Measurements from ENCODE around the gene RTBDN.

The RTBDN gene

GRCh38 chr19:12792051-12792852 is 42.1 kb downstream of the RTBDN start:
- peak; percentile 67 to 76 for DNase-seq

GRCh38 chr19:12791345-12792050 is 42.9 kb downstream of the RTBDN start, which contains the start of gene JUNB:
TSS of gene JUNB (plus strand) at chr19:12791486. CDS start at chr19:12791772, 286 bp downstream.
- DNase-seq: peak; percentile 99

- peak; percentile 3 to 30 for DNase-seq
These were observed 43.6 kb downstream of the RTBDN start for GRCh38 chr19:12790628-12791344.

GRCh38 chr19:12789904-12790619 is 44.3 kb downstream of the RTBDN start:
- DNase-seq: peak; percentile 99

GRCh38 chr19:12789098-12789903 is 45.1 kb downstream of the RTBDN start:
- peak in 1 of 2 donors; percentile 26 for DNase-seq

GRCh38 chr19:12788682-12789097 is 45.7 kb downstream of the RTBDN start:
- peak; percentile 77 to 91 for DNase-seq

GRCh38 chr19:12788042-12788681 is 46.2 kb downstream of the RTBDN start:
- no peak for DNase-seq

GRCh38 chr19:12787458-12787857 is 46.9 kb downstream of the RTBDN start:
- peak in 1 of 2 donors; percentile 22 for DNase-seq

GRCh38 chr19:12786952-12787351 is 47.4 kb downstream of the RTBDN start:
- peak; percentile 36 to 70 for DNase-seq

GRCh38 chr19:12786141-12786870 is 48.1 kb downstream of the RTBDN start:
- DNase-seq: peak; percentile 97 to 99

GRCh38 chr19:12785431-12786031 is 48.8 kb downstream of the RTBDN start:
- DNase-seq: peak; percentile 85 to 87

- DNase-seq: peak; percentile 18 to 19
These were observed 49.4 kb downstream of the RTBDN start for GRCh38 chr19:12784871-12785430.

- DNase-seq: peak in 1 of 2 donors; percentile 17
These were observed 49.9 kb downstream of the RTBDN start for GRCh38 chr19:12784394-12784870.

- peak; percentile 35 to 57 for DNase-seq
These were observed 50.5 kb downstream of the RTBDN start for GRCh38 chr19:12783849-12784393.

- DNase-seq: no peak
These were observed 51.0 kb downstream of the RTBDN start for GRCh38 chr19:12783291-12783848.

GRCh38 chr19:12782424-12783290 is 51.7 kb downstream of the RTBDN start:
- peak; percentile 90 to 95 for DNase-seq

- no peak for DNase-seq
These were observed 52.3 kb downstream of the RTBDN start for GRCh38 chr19:12782174-12782423.
